ENCODE measurements around the gene PAX5. TPM values are rescaled to one million over a fixed set of nuclear protein-coding genes. Genes with fewer than 3 reads are reported as not detected.

The PAX5 gene
- total RNA-seq, 1 donor from 2014 or later: 0.39 TPM

GRCh38 chr9:37026931-37027581 is 7.0 kb downstream of the PAX5 start:
- Mint-ChIP-seq H3K9me3 (peaks cover 3% of the 10 kb centered on the region), H3K4me3 (peak overlapping the region; percentile 47), H3K36me3 (ENCODE audit: low read depth) (no peaks in the 10 kb centered on the region), H3K27me3 (ENCODE audit: insufficient read depth) (peaks cover 82% of the 10 kb centered on the region), H3K27ac (no peak overlapping the region), H3K4me1 (ENCODE audit: low read depth) (peaks cover 8% of the 10 kb centered on the region)
- intact Hi-C loops (cut with micrococcal nuclease): loop anchor here (1.0 to 2.0 kb wide), 3 partner anchors 10 to 94 kb away; partner anchors contain the start of gene ZCCHC7
- DNase-seq (ENCODE audit: low spot score): no peak

GRCh38 chr9:37026113-37026930 is 7.7 kb downstream of the PAX5 start:
- Mint-ChIP-seq H3K27ac (no peak overlapping the region), H3K4me1 (ENCODE audit: low read depth) (peaks cover 8% of the 10 kb centered on the region), H3K27me3 (ENCODE audit: insufficient read depth) (peaks cover 79% of the 10 kb centered on the region), H3K9me3 (peaks cover 3% of the 10 kb centered on the region), H3K4me3 (peak overlapping the region; percentile 56), H3K36me3 (ENCODE audit: low read depth) (no peaks in the 10 kb centered on the region)
- intact Hi-C loops (cut with micrococcal nuclease): loop anchor here (2.0 kb wide), 1 partner anchor 94 kb away; the partner anchor contains the start of gene ZCCHC7
- DNase-seq (ENCODE audit: low spot score): no peak

GRCh38 chr9:37025823-37026112 is 8.3 kb downstream of the PAX5 start:
- Mint-ChIP-seq H3K36me3 (ENCODE audit: low read depth) (no peaks in the 10 kb centered on the region), H3K9me3 (peaks cover 3% of the 10 kb centered on the region), H3K4me3 (peak overlapping the region; percentile 56), H3K27ac (no peak overlapping the region), H3K4me1 (ENCODE audit: low read depth) (peaks cover 8% of the 10 kb centered on the region), H3K27me3 (ENCODE audit: insufficient read depth) (peaks cover 79% of the 10 kb centered on the region)
- intact Hi-C loops (cut with micrococcal nuclease): loop anchor here (2.0 kb wide), 1 partner anchor 95 kb away; the partner anchor contains the start of gene ZCCHC7
- no peak for DNase-seq (ENCODE audit: low spot score)

- H3K27ac Mint-ChIP-seq: no peak overlapping the region
- H3K4me1 Mint-ChIP-seq (ENCODE audit: low read depth): peaks cover 8% of the 10 kb centered on the region
- H3K27me3 Mint-ChIP-seq (ENCODE audit: insufficient read depth): peaks cover 78% of the 10 kb centered on the region
- intact Hi-C loops (cut with micrococcal nuclease): no loop called here
- H3K9me3 Mint-ChIP-seq: peaks cover 3% of the 10 kb centered on the region
- H3K4me3 Mint-ChIP-seq: peak overlapping the region; percentile 56
- no peak for DNase-seq (ENCODE audit: low spot score)
- no peaks in the 10 kb centered on the region for H3K36me3 Mint-ChIP-seq (ENCODE audit: low read depth)
These were observed 8.8 kb downstream of the PAX5 start for GRCh38 chr9:37025071-37025822.

- peaks cover 41% of the 10 kb centered on the region for H3K27me3 Mint-ChIP-seq (ENCODE audit: insufficient read depth)
- DNase-seq (ENCODE audit: low spot score): no peak
- H3K27ac Mint-ChIP-seq: no peak overlapping the region
- H3K9me3 Mint-ChIP-seq: no peaks in the 10 kb centered on the region
- H3K4me3 Mint-ChIP-seq: no peak overlapping the region
- H3K4me1 Mint-ChIP-seq (ENCODE audit: low read depth): no peaks in the 10 kb centered on the region
- H3K36me3 Mint-ChIP-seq (ENCODE audit: low read depth): no peaks in the 10 kb centered on the region
- intact Hi-C loops (cut with micrococcal nuclease): no loop called here
These were observed 16.5 kb downstream of the PAX5 start for GRCh38 chr9:37017546-37017945.

GRCh38 chr9:37011530-37011929 is 22.5 kb downstream of the PAX5 start:
- Mint-ChIP-seq H3K27ac (no peak overlapping the region), H3K27me3 (ENCODE audit: insufficient read depth) (peaks cover 42% of the 10 kb centered on the region), H3K4me3 (no peak overlapping the region), H3K9me3 (no peaks in the 10 kb centered on the region), H3K4me1 (ENCODE audit: low read depth) (no peaks in the 10 kb centered on the region), H3K36me3 (ENCODE audit: low read depth) (no peaks in the 10 kb centered on the region)
- intact Hi-C loops (cut with micrococcal nuclease): no loop called here
- DNase-seq (ENCODE audit: low spot score): no peak

- DNase-seq (ENCODE audit: low spot score): no peak
- Mint-ChIP-seq H3K27ac (no peak overlapping the region), H3K27me3 (ENCODE audit: insufficient read depth) (peaks cover 47% of the 10 kb centered on the region), H3K4me3 (no peak overlapping the region), H3K9me3 (no peaks in the 10 kb centered on the region), H3K4me1 (ENCODE audit: low read depth) (no peaks in the 10 kb centered on the region), H3K36me3 (ENCODE audit: low read depth) (no peaks in the 10 kb centered on the region)
- intact Hi-C loops (cut with micrococcal nuclease): no loop called here
These were observed 23.1 kb downstream of the PAX5 start for GRCh38 chr9:37010976-37011375.

- no peak for DNase-seq (ENCODE audit: low spot score)
- Mint-ChIP-seq H3K27me3 (ENCODE audit: insufficient read depth) (peaks cover 51% of the 10 kb centered on the region), H3K9me3 (no peaks in the 10 kb centered on the region), H3K4me1 (ENCODE audit: low read depth) (no peaks in the 10 kb centered on the region), H3K27ac (no peak overlapping the region), H3K36me3 (ENCODE audit: low read depth) (no peaks in the 10 kb centered on the region), H3K4me3 (no peak overlapping the region)
- intact Hi-C loops (cut with micrococcal nuclease): no loop called here
These were observed 23.9 kb downstream of the PAX5 start for GRCh38 chr9:37010180-37010579.

- Mint-ChIP-seq H3K36me3 (ENCODE audit: low read depth) (no peaks in the 10 kb centered on the region), H3K27ac (no peak overlapping the region), H3K9me3 (no peaks in the 10 kb centered on the region), H3K27me3 (ENCODE audit: insufficient read depth) (peaks cover 59% of the 10 kb centered on the region), H3K4me3 (no peak overlapping the region), H3K4me1 (ENCODE audit: low read depth) (no peaks in the 10 kb centered on the region)
- intact Hi-C loops (cut with micrococcal nuclease): no loop called here
- DNase-seq (ENCODE audit: low spot score): no peak
These were observed 26.8 kb downstream of the PAX5 start for GRCh38 chr9:37007295-37007694.

GRCh38 chr9:37005517-37006140 is 28.4 kb downstream of the PAX5 start:
- peaks cover 69% of the 10 kb centered on the region for H3K27me3 Mint-ChIP-seq (ENCODE audit: insufficient read depth)
- no peaks in the 10 kb centered on the region for H3K36me3 Mint-ChIP-seq (ENCODE audit: low read depth)
- intact Hi-C loops (cut with micrococcal nuclease): no loop called here
- H3K4me3 Mint-ChIP-seq: no peak overlapping the region
- DNase-seq (ENCODE audit: low spot score): no peak
- no peaks in the 10 kb centered on the region for H3K9me3 Mint-ChIP-seq
- H3K27ac Mint-ChIP-seq: no peak overlapping the region
- no peaks in the 10 kb centered on the region for H3K4me1 Mint-ChIP-seq (ENCODE audit: low read depth)

- H3K4me1 Mint-ChIP-seq (ENCODE audit: low read depth): no peaks in the 10 kb centered on the region
- H3K27me3 Mint-ChIP-seq (ENCODE audit: insufficient read depth): peaks cover 71% of the 10 kb centered on the region
- DNase-seq (ENCODE audit: low spot score): no peak
- H3K27ac Mint-ChIP-seq: no peak overlapping the region
- no peak overlapping the region for H3K4me3 Mint-ChIP-seq
- no peaks in the 10 kb centered on the region for H3K9me3 Mint-ChIP-seq
- no peaks in the 10 kb centered on the region for H3K36me3 Mint-ChIP-seq (ENCODE audit: low read depth)
- intact Hi-C loops (cut with micrococcal nuclease): no loop called here
These were observed 29.6 kb downstream of the PAX5 start for GRCh38 chr9:37004424-37004935.

- no peaks in the 10 kb centered on the region for H3K9me3 Mint-ChIP-seq
- intact Hi-C loops (cut with micrococcal nuclease): no loop called here
- H3K4me3 Mint-ChIP-seq: no peak overlapping the region
- no peak for DNase-seq (ENCODE audit: low spot score)
- H3K36me3 Mint-ChIP-seq (ENCODE audit: low read depth): no peaks in the 10 kb centered on the region
- no peaks in the 10 kb centered on the region for H3K4me1 Mint-ChIP-seq (ENCODE audit: low read depth)
- peaks cover 61% of the 10 kb centered on the region for H3K27me3 Mint-ChIP-seq (ENCODE audit: insufficient read depth)
- H3K27ac Mint-ChIP-seq: no peak overlapping the region
These were observed 31.5 kb downstream of the PAX5 start for GRCh38 chr9:37002413-37003217.

All from activated T-helper 1 cell treated with anti-CD3 and anti-CD28 coated beads, Interleukin-12 subunit alpha, Interleukin-12 subunit beta, Interleukin-2, Interleukin-4 antibody, amounts not matched to agents 30 ng/mL and 10 ng/mL and 1 ng/mL, durations not matched to agents 14 hours and 24 hours and 36 hours (primary cell).